HEK293 (cell line): ENCODE measurements around the gene VASN.

ENCODE experiments used
- GLI2 ChIP-seq: fragments of 450-650 bp; formaldehyde crosslinking; IDR thresholded peaks from 2 replicates; pipeline ENCODE4; 2017; ENCODE audit warnings: missing biosample characterization, missing genetic modification characterization, low read depth, borderline replicate concordance
- HOXC10 ChIP-seq: sonication (generic); formaldehyde crosslinking; IDR thresholded peaks from 2 replicates; pipeline ENCODE4 v1.8.1; 2023; ENCODE audit warnings: mild to moderate bottlenecking, missing genetic modification reagents
- KLF1 ChIP-seq: fragments of 450-650 bp; formaldehyde crosslinking; IDR thresholded peaks from 2 replicates; pipeline ENCODE4 v1.5.1; 2016; ENCODE audit warnings: missing biosample characterization, missing genetic modification characterization
- KLF16 ChIP-seq: fragments of 450-650 bp; formaldehyde crosslinking; IDR thresholded peaks from 2 replicates; pipeline ENCODE4 v1.5.1; 2017; ENCODE audit warnings: missing biosample characterization, missing genetic modification characterization
- MEIS1 ChIP-seq: sonication (generic); formaldehyde crosslinking; IDR thresholded peaks from 2 replicates; pipeline ENCODE4 v1.8.1; 2022; ENCODE audit warnings: missing genetic modification reagents, mild to moderate bottlenecking, borderline replicate concordance
- MYNN ChIP-seq: fragments of 450-650 bp; formaldehyde crosslinking; IDR thresholded peaks from 2 replicates; pipeline ENCODE4 v1.5.1; 2016; ENCODE audit warnings: missing biosample characterization, missing genetic modification characterization, borderline replicate concordance
- PRDM6 ChIP-seq: fragments of 450-650 bp; formaldehyde crosslinking; IDR thresholded peaks from 2 replicates; pipeline ENCODE4 v1.5.1; 2017; ENCODE audit warnings: missing biosample characterization, missing genetic modification characterization
- WT1 ChIP-seq: fragments of 450-650 bp; formaldehyde crosslinking; IDR thresholded peaks from 2 replicates; pipeline ENCODE4 v1.5.1; 2016; ENCODE audit warnings: missing biosample characterization, missing genetic modification characterization
- ZBTB17 ChIP-seq: fragments of 450-650 bp; formaldehyde crosslinking; IDR thresholded peaks from 2 replicates; pipeline ENCODE4 v1.5.1; 2016; ENCODE audit warnings: missing biosample characterization, missing genetic modification characterization
- ZBTB7A ChIP-seq: fragments of 450-650 bp; formaldehyde crosslinking; IDR thresholded peaks from 2 replicates; pipeline ENCODE4 v1.5.1; 2016; ENCODE audit warnings: low read depth, missing biosample characterization, missing genetic modification characterization
- ZNF114 ChIP-seq: fragments of 450-650 bp; formaldehyde crosslinking; IDR thresholded peaks from 2 replicates; pipeline ENCODE4 v1.5.0; 2017; ENCODE audit warnings: missing biosample characterization, missing genetic modification characterization
- ZNF169 ChIP-seq: fragments of 450-650 bp; formaldehyde crosslinking; IDR thresholded peaks from 2 replicates; pipeline ENCODE4 v1.5.1; 2016; ENCODE audit warnings: missing biosample characterization, missing genetic modification characterization
- ZNF174 ChIP-seq: fragments of 450-650 bp; formaldehyde crosslinking; IDR thresholded peaks from 2 replicates; pipeline ENCODE4 v1.5.0; 2017; ENCODE audit warnings: missing biosample characterization, mild to moderate bottlenecking, missing genetic modification characterization
- ZNF175 ChIP-seq: fragments of 450-650 bp; formaldehyde crosslinking; IDR thresholded peaks from 2 replicates; pipeline ENCODE4 v1.5.1; 2016; ENCODE audit warnings: missing biosample characterization, missing genetic modification characterization
- ZNF23 ChIP-seq: fragments of 450-650 bp; formaldehyde crosslinking; IDR thresholded peaks from 2 replicates; pipeline ENCODE4 v1.5.1; 2016; ENCODE audit warnings: missing biosample characterization, missing genetic modification characterization, borderline replicate concordance
- ZNF280D ChIP-seq: fragments of 450-650 bp; formaldehyde crosslinking; IDR thresholded peaks from 2 replicates; pipeline ENCODE4 v1.5.1; 2016; ENCODE audit warnings: missing biosample characterization, missing genetic modification characterization
- ZNF341 ChIP-seq: fragments of 450-650 bp; formaldehyde crosslinking; IDR thresholded peaks from 2 replicates; pipeline ENCODE4; 2016; ENCODE audit warnings: low read depth, missing biosample characterization, missing genetic modification characterization
- ZNF350 ChIP-seq: fragments of 450-650 bp; formaldehyde crosslinking; IDR thresholded peaks from 2 replicates; pipeline ENCODE4 v1.5.0; 2017; ENCODE audit warnings: missing biosample characterization, mild to moderate bottlenecking, missing genetic modification characterization
- ZNF366 ChIP-seq: fragments of 450-650 bp; formaldehyde crosslinking; conservative IDR thresholded peaks from 2 replicates; pipeline ENCODE4 v1.5.1; 2016; ENCODE audit warnings: missing biosample characterization, missing genetic modification characterization
- ZNF423 ChIP-seq: fragments of 450-650 bp; formaldehyde crosslinking; IDR thresholded peaks from 2 replicates; pipeline ENCODE4 v1.5.1; 2016; ENCODE audit warnings: missing biosample characterization, missing genetic modification characterization
- ZNF426 ChIP-seq: fragments of 450-650 bp; formaldehyde crosslinking; IDR thresholded peaks from 2 replicates; pipeline ENCODE4 v1.5.1; 2017; ENCODE audit warnings: missing biosample characterization, missing genetic modification characterization, mild to moderate bottlenecking, inconsistent platforms, moderate library complexity
- ZNF560 ChIP-seq: fragments of 450-650 bp; formaldehyde crosslinking; IDR thresholded peaks from 2 replicates; pipeline ENCODE4 v1.5.1; 2017; ENCODE audit warnings: missing biosample characterization, missing genetic modification characterization, borderline replicate concordance
- ZNF664 ChIP-seq: fragments of 450-650 bp; formaldehyde crosslinking; IDR thresholded peaks from 2 replicates; pipeline ENCODE4 v1.5.1; 2016; ENCODE audit warnings: missing biosample characterization, missing genetic modification characterization
- ZNF707 ChIP-seq: fragments of 450-650 bp; formaldehyde crosslinking; IDR thresholded peaks from 2 replicates; pipeline ENCODE4 v1.5.1; 2016; ENCODE audit warnings: missing biosample characterization, missing genetic modification characterization
- ZNF777 ChIP-seq: fragments of 450-650 bp; formaldehyde crosslinking; IDR thresholded peaks from 2 replicates; pipeline ENCODE4 v1.5.1; 2017; ENCODE audit warnings: missing biosample characterization, missing genetic modification characterization, borderline replicate concordance
- ZNF792 ChIP-seq: fragments of 450-650 bp; formaldehyde crosslinking; IDR thresholded peaks from 2 replicates; pipeline ENCODE4 v1.5.1; 2016; ENCODE audit warnings: missing biosample characterization, missing genetic modification characterization
- ZNF830 ChIP-seq: fragments of 450-650 bp; IDR thresholded peaks from 2 replicates; pipeline ENCODE4 v1.5.0; 2018; ENCODE audit warnings: missing biosample characterization, missing genetic modification characterization, low read depth, mild to moderate bottlenecking, moderate library complexity
- ZXDB ChIP-seq: fragments of 450-650 bp; formaldehyde crosslinking; IDR thresholded peaks from 2 replicates; pipeline ENCODE4 v1.5.1; 2016; ENCODE audit warnings: missing biosample characterization, missing genetic modification characterization
- TF ChIP-seq, protein P1 (sequence below): fragments of 450-650 bp; formaldehyde crosslinking; conservative IDR thresholded peaks from 2 replicates; pipeline ENCODE4 v1.5.1; 2016; ENCODE audit warnings: low read depth, missing biosample characterization, missing genetic modification characterization
- TF ChIP-seq, protein P2 (sequence below): fragments of 450-650 bp; formaldehyde crosslinking; optimal IDR thresholded peaks from 2 replicates; pipeline ENCODE3; 2016; ENCODE audit warnings: missing biosample characterization, mild to moderate bottlenecking, missing genetic modification characterization

Gene VASN

DNA sequence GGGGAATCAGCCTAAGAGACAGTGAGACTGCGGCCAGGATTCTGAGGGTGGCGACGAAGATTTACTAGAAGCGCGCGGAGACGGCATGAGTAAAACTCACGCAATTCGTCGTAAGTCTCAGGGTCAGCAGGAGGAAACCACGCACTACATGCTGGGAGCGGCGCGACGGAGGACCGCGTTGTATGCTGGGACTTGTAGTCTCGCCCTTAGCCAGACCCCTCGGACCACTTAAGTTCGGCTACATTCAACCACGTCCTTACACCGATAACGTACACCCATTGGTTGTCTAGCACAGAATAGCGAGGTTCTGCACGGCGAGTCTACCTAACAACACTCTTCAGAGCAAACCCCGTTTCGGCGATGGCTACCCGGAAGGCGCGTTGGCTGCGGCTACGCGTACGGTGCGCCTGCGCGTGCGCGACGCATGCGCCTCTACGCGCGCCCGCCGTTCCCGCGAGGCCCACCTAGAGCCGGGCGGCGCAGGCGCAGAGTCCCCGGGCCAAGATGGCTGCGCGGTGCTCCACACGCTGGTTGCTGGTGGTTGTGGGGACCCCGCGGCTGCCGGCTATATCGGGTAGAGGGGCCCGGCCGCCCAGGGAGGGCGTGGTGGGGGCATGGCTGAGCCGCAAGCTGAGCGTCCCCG is 53.9 kb downstream of the VASN start, which contains the start of gene DNAJA3 (continued):
- TF ChIP-seq PRDM6 (tag by site-specific recombination) (no peak), ZBTB7A (tag by site-specific recombination) (peak; percentile 20; the same call in 1 of the 2 replicates), ZNF280D (tag by site-specific recombination) (no peak), ZNF175 (no peak), ZXDB (tag by site-specific recombination) (peak; percentile 94), KLF16 (tag by site-specific recombination) (no peak; the same call in 1 of the 2 replicates), KLF1 (tag by site-specific recombination) (no peak), ZNF174 (tag by site-specific recombination) (no peak), MYNN (tag by site-specific recombination) (no peak), ZNF664 (tag by site-specific recombination) (no peak), ZNF792 (no peak), ZNF426 (tag by site-specific recombination) (no peak), ZBTB17 (tag by site-specific recombination) (peak; percentile 90), ZNF777 (tag by site-specific recombination) (no peak), ZNF560 (tag by site-specific recombination) (no peak), ZNF114 (tag by site-specific recombination) (no peak), ZNF423 (no peak), MEIS1 (CRISPR knock-in tag) (no peak), ZNF341 (tag by site-specific recombination) (peak; percentile 50; the same call in 1 of the 2 replicates), ZNF366 (tag by site-specific recombination) (no peak), HOXC10 (CRISPR knock-in tag) (no peak), ZNF707 (tag by site-specific recombination) (no peak), ZNF23 (tag by site-specific recombination) (no peak), GLI2 (tag by site-specific recombination) (no peak), ZNF830 (no peak), WT1 (tag by site-specific recombination) (no peak), ZNF169 (tag by site-specific recombination) (no peak), ZNF350 (tag by site-specific recombination) (no peak)
- TF ChIP-seq, protein P1, sequence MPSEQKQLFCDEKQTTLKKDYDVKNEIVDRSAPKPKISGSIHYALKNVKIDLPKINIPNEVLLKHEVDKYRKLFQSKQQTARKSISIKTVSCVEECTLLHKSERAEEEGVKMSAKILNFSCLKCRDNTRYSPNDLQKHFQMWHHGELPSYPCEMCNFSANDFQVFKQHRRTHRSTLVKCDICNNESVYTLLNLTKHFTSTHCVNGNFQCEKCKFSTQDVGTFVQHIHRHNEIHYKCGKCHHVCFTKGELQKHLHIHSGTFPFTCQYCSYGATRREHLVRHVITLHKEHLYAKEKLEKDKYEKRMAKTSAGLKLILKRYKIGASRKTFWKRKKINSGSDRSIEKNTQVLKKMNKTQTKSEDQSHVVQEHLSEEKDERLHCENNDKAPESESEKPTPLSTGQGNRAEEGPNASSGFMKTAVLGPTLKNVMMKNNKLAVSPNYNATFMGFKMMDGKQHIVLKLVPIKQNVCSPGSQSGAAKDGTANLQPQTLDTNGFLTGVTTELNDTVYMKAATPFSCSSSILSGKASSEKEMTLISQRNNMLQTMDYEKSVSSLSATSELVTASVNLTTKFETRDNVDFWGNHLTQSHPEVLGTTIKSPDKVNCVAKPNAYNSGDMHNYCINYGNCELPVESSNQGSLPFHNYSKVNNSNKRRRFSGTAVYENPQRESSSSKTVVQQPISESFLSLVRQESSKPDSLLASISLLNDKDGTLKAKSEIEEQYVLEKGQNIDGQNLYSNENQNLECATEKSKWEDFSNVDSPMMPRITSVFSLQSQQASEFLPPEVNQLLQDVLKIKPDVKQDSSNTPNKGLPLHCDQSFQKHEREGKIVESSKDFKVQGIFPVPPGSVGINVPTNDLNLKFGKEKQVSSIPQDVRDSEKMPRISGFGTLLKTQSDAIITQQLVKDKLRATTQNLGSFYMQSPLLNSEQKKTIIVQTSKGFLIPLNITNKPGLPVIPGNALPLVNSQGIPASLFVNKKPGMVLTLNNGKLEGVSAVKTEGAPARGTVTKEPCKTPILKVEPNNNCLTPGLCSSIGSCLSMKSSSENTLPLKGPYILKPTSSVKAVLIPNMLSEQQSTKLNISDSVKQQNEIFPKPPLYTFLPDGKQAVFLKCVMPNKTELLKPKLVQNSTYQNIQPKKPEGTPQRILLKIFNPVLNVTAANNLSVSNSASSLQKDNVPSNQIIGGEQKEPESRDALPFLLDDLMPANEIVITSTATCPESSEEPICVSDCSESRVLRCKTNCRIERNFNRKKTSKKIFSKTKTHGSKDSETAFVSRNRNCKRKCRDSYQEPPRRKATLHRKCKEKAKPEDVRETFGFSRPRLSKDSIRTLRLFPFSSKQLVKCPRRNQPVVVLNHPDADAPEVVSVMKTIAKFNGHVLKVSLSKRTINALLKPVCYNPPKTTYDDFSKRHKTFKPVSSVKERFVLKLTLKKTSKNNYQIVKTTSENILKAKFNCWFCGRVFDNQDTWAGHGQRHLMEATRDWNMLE (tag by site-specific recombination) = peak; percentile 46; the same call in 1 of the 2 replicates
- TF ChIP-seq, protein P2, sequence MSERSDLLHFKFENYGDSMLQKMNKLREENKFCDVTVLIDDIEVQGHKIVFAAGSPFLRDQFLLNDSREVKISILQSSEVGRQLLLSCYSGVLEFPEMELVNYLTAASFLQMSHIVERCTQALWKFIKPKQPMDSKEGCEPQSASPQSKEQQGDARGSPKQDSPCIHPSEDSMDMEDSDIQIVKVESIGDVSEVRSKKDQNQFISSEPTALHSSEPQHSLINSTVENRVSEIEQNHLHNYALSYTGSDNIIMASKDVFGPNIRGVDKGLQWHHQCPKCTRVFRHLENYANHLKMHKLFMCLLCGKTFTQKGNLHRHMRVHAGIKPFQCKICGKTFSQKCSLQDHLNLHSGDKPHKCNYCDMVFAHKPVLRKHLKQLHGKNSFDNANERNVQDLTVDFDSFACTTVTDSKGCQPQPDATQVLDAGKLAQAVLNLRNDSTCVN = peak; percentile 100
